Sigmoid colon (tissue), 4 donors: ENCODE measurements around the gene PSMF1.

ENCODE experiments used
- CTCF ChIP-seq, 4 experiments: fragments of 450-650 bp in 3 of 4; fragments of 200-600 bp in 1 of 4; IDR thresholded peaks; one replicate each; pipeline ENCODE4 v1.5.1; 2016 to 2019; ENCODE audit warnings: antibody characterized with exemption in 4 of 4, mild to moderate bottlenecking in 3 of 4, moderate library complexity in 2 of 4
- EP300 ChIP-seq, 4 donors: sonication (generic); formaldehyde crosslinking; IDR thresholded peaks; one replicate each; pipeline ENCODE4 v1.6.1; 2017; ENCODE audit warnings: antibody characterized with exemption in 4 of 4
- POLR2A ChIP-seq, 2 donors: fragments of 450-650 bp; IDR thresholded peaks; one replicate each; pipeline ENCODE4 v1.6.1; 2016; ENCODE audit warnings: antibody characterized with exemption in 2 of 2, mild to moderate bottlenecking in 2 of 2, moderate library complexity in 2 of 2
- POLR2AphosphoS5 ChIP-seq, 4 donors: sonication (generic); formaldehyde crosslinking; IDR thresholded peaks; one replicate each; pipeline ENCODE4 v1.6.1; 2017; ENCODE audit warnings: antibody characterized with exemption in 4 of 4

DNA sequence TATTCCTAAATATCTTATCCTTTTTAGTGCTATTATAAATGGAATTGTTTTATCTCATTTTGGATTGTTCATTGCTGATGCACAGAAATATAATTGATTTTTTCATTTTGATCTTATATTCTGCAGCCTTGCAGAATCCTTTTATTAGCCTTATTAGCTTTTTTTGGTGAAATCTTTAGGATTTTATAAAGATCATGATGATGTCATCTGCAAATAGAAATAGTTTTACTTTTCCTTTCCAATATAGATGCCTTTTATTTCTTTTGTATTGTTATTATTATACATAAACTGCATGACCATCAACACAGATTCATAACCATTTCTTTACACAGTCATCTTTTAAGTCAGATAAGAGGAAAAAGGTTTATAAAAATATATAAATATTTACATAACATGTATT lies 16.9 kb upstream of the PSMF1 start:
- TF ChIP-seq CTCF (IDR thresholded peaks at IDR 0.05): no peak
- TF ChIP-seq EP300 (IDR thresholded peaks at IDR 0.05): no peak
- no peak for TF ChIP-seq POLR2A (IDR thresholded peaks at IDR 0.05)
- no peak for TF ChIP-seq POLR2AphosphoS5 (IDR thresholded peaks at IDR 0.05)
